GM21786 (cell line): ENCODE data around the gene SLC29A4.
"Not testable (repeated sequence)": the region's sequence is repeated elsewhere in the genome, so short reads cannot be mapped to it uniquely, and the experiment has no call there.

ENCODE experiments used
- ATAC-seq: cut with Tn5 transposase; IDR thresholded peaks from one replicate; pipeline ENCODE4 v1.9.1; 2021; ENCODE audit not compliant: unreplicated experiment

The SLC29A4 gene

DNA sequence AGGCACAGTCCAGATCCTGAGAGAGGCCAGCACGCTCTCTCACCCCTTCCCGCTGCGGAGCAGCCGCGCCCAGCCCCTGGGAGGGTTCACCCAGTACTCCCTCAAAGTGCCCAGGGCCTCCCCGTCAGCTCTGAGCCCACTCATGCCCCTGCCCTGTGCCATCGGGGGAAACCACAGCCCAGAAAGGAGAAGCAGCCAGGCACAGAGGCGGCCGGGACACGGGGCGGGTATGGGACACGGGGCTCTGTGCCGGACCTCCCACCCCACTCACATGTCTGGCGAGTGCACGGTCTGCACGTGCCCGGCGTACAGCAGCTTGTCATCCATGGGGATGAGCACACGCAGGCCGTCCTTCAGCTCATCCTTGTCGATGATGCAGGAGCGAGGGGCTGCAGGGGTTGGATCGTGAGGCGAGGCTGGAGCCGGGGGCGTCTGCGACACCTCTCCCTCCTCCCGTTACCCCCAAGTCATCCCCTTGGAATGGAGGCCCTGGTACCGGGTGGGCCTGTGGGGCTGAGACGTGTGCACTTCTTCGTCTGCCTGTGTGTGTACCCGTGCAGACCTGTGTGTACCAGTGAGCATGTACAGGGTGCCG, 38.2 kb downstream of the SLC29A4 start:
- no peak for ATAC-seq

- no peak for ATAC-seq
These were observed 40.1 kb downstream of the SLC29A4 start for GRCh38 chr7:5322621-5323410.

GRCh38 chr7:5323800-5324781, 41.3 kb downstream of the SLC29A4 start:
- ATAC-seq, result not testable (repeated sequence)

DNA sequence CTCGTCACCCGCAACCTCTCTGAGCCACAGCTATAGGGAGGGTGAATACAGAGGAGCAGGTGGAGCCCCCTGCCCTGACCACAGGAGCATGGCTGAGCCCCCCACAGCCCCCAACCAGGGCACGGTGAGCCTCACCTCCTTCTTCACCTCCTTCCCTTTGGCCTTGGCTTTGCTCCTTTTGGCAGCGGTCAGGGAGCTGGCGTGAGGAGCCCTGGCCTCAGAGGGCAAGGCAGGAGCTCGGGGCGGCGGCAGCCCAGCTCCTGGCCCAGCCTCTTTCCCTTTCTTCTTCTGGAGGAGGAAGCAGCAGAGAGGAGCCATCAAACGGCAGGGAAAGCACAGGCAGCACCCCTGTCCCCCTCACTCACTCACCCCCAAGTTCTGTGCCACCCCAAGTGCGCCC, 42.2 kb downstream of the SLC29A4 start:
- ATAC-seq, result no peak

- no peak for ATAC-seq
These were observed 47.5 kb downstream of the SLC29A4 start for GRCh38 chr7:5330288-5330687.

DNA sequence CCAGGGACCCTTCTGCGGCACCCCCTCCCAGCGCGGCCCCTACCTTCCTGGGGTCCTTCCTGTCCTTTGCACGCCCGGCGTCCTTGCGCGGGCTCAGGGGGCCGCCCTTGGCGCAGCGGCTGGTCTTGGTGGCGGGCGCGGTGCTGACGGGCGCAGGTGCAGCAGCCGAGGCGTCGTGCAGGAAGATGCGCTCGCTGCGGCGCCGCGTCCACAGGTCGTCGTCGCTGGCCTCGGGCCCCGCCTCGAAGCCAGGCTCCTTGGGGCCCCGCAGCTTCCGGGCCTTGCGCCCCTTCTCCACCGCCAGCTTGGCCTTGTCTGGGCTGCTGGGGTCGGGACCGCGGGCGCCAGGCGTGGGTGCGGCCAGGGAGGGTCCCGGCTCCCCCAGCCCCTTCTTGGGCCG, 49.8 kb downstream of the SLC29A4 start:
- no peak for ATAC-seq

DNA sequence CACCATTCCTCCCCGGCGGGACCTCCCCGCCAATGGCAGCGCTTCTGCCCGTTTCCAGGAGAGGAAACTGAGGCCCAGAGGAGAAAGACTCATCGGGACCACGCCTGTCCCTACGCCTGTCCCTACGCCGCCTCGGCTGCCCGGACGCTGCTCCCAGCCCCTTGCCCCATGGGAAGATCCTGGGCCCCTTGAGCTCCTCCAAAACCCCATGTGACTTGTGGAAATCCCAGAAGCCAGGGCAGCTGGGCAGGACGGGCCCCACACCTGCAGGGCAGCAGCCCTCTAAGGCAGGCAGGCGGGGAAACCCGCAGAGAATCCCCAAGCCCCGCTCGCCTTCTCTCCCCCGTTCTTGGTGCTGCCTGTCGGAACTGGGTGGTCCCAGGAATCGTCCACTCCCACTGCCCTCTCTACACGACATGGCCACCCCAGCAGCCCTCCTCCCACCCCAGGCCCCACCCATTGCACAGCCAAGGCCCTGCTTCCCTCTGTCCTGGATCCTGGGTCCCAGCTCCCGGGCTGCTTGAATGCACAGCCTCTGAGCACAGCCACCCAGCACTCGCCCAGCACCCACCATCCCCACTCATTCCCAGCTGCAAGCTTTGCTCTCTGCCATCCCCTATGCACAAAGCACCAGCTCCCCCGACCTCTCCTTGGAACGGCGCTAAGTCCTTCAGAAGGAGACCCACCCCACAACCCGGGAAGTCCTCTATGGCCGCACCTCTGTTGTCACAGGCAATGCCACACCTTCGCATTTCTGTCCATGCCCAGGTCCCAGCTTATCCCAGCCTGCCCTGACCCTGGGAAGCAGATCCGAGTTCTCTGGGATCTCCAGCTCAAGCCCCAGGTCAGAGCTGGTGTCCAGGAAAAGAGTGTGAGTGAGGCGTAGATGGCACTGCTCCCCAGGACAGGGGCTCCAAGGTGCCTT, 50.6 kb downstream of the SLC29A4 start:
- no peak for ATAC-seq

- no peak for ATAC-seq
These were observed 51.9 kb downstream of the SLC29A4 start for GRCh38 chr7:5334671-5335070.

DNA sequence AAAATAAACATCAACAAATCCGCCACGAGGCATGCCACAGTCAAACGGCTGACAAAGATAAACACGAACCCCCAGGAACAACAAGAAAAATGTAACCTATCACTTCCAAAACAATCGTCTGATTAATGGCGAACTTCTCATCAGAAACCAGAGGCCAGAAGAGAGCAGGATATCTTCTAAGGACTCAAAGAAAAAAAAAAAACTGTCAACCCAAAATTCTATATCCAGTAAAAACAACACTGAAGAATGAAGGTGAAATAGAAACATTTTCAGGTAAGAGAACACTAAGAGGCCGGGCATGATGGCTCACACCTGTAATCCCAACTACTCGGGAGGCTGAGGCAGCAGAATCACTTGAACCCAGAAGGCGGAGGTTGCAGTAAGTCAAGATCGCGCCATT, 54.3 kb downstream of the SLC29A4 start:
- no peak for ATAC-seq

GRCh38 chr7:5339955-5340354, 57.2 kb downstream of the SLC29A4 start:
- ATAC-seq, result no peak

- no peak for ATAC-seq
These were observed 59.9 kb downstream of the SLC29A4 start for GRCh38 chr7:5342631-5343030.

- ATAC-seq, result no peak
These were observed 61.1 kb downstream of the SLC29A4 start for GRCh38 chr7:5343884-5344283.

DNA sequence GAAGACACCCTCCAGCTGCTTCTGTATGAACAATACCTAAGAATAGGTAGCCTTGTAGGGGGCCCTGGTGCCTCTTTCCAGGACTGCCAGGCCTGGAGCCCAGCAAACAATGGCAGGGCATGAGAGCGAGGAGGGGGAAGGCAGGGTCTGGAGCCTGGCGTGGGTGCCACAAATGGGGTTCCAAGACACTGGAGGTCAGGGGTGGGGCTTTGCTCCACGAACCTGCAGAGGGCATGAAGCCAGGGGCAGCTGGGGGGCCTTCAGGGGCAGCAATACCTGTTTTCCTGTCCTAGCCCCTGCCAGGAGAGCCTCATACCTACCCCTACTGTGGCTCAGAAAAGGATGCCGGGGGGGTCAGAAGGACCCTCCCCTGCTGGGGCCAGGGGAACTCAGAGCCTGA, 61.6 kb downstream of the SLC29A4 start:
- ATAC-seq, result no peak

DNA sequence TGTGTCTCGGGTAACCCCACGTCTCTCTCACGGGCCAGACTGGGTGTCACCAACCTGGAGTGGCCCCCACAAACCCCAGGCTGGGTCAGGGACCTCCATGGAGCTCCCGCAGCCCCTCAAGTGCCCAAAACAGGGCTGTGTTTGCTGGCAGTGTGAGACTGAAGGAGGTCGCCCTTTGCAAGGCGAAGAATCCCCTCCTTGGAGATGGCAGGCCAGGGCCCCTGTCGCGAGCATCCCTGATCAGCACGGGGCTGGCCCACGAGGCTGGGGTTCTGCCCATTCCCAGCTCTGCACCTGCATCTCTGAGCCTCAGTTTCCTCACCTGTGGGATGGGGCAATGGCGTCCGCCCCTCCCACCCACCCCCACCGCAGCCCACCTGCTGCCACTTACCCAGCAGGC, 62.4 kb downstream of the SLC29A4 start:
- no peak for ATAC-seq

DNA sequence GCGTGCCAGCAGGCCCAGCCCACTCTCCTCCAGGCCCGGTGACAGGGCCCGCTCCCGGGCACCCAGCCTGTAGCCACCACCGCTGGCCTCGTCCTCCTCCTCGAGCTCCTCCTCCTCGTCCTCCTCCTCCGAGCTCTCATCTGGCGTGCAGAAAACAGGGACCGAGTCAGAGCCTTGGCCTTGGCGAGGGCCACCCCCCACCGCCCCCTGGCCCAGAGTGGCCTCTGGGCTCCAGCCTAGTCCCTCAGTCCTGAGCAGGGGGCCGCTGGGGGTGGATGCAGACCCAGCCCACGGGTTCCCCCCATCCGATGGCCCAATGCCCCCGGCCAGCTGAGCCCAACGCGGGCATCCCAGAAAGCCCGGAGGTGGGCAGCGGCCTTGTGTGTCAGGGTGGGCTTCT, 62.9 kb downstream of the SLC29A4 start:
- ATAC-seq, result no peak

- ATAC-seq, result no peak
These were observed 65.6 kb downstream of the SLC29A4 start for GRCh38 chr7:5348134-5349004.

DNA sequence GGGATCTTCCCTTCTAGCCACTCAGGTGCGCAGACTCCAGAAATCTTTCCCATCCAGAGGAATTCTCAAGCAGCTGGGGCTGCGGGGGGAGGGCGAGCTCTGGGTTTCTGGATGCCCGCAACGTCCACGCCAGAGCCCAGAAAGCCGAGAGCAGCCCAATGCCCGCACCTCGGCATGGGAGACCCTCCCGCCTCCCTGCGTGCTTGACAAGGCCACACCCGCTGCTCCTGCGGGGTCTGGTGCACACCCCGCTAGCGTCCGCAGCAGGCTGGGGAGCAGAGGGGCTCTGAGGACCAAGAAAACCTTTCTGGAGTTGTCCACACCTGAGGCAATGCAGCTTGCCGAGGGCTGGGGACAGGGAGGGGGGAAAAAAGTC, 66.2 kb downstream of the SLC29A4 start:
- no peak for ATAC-seq

- no peak for ATAC-seq
These were observed 66.9 kb downstream of the SLC29A4 start for GRCh38 chr7:5349437-5350173.

GRCh38 chr7:5350174-5350463, 67.4 kb downstream of the SLC29A4 start:
- no peak for ATAC-seq
